Measurements from ENCODE around the gene CORO6. TPM values are rescaled to one million over a fixed set of nuclear protein-coding genes. Genes with fewer than 3 reads are reported as not detected.

The CORO6 gene
- total RNA-seq, 1 experiment from 2014 or later, result 2.3 TPM

DNA sequence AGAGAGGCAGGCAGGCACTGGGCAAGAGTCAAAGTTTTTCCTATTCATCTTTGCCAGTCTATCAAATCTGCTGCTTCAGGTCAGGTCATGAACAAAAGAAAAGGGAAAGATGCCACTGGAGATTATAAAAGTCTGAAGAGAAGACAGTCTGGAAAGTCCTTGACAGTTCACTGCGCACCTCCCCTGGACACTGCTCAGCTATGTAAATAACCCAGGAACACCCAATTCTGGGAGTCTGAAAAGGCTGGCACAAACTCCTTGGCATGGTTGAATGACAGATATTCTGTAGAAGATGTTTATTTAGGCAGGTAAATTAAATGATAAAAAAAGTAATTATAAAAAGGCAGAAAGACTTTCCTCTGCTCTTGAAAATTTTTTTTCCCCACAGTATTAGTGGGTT, 5.2 kb upstream of the CORO6 start:
- Mint-ChIP-seq H3K4me3 (no peak overlapping the region), H3K27me3 (ENCODE audit: low read depth) (peaks cover 15% of the 10 kb centered on the region), H3K36me3 (ENCODE audit: insufficient read depth in 1 of 3, low read depth in 3 of 3) (peaks cover 2 to 8% (median 6%) of the 10 kb centered on the region in 3 experiments; a peak in 4 of 7 replicates), H3K27ac (no peak overlapping the region), H3K9me3 (no peaks in the 10 kb centered on the region), H3K4me1 (peaks cover 18 to 23% of the 10 kb centered on the region in 2 experiments)
- no peaks in the 10 kb centered on the region for H4K20me1 ChIP-seq (ENCODE audit: control insufficient read depth, insufficient read depth, insufficient read length)
- no peaks in the 10 kb centered on the region for H3K9me3 ChIP-seq (ENCODE audit: control insufficient read depth, low read depth, low read length)
- no peak overlapping the region for H4K8ac ChIP-seq (replicated peaks; ENCODE audit: insufficient read length, low read depth, low read length)
- TF ChIP-seq CTCF (conservative IDR thresholded peaks at IDR 0.05), result no peak
- H3K27me3 ChIP-seq (ENCODE audit: insufficient read depth, low read length), result no peaks in the 10 kb centered on the region
- H3K56ac ChIP-seq (ENCODE audit: insufficient read length, low read depth, low read length), result no peak overlapping the region
- no peak overlapping the region for H2AK5ac ChIP-seq (ENCODE audit: insufficient read length, low read length)
- H3K9ac ChIP-seq (ENCODE audit: extremely low read depth, insufficient read length, low read length), result no peak overlapping the region
- no peak overlapping the region for H2AFZ ChIP-seq (ENCODE audit: low read length)
- H2BK5ac ChIP-seq (ENCODE audit: insufficient read length, low read length), result no peak overlapping the region
- H3K4me1 ChIP-seq (ENCODE audit: insufficient read depth, low read length), result peaks cover 2% of the 10 kb centered on the region; the same call in 1 of the 2 replicates
- no peak overlapping the region for H2BK15ac ChIP-seq (ENCODE audit: low read depth, low read length)
- no peak overlapping the region for H3K4me2 ChIP-seq (ENCODE audit: insufficient read depth, insufficient read length, low read length)
- no peak overlapping the region for H4K91ac ChIP-seq (ENCODE audit: insufficient read length, low read depth, low read length)
- no peaks in the 10 kb centered on the region for H3K79me1 ChIP-seq (ENCODE audit: insufficient read depth, low read depth, low read length, poor library complexity, severe bottlenecking)
- no peak overlapping the region for H3K14ac ChIP-seq (ENCODE audit: insufficient read depth, low read length)
- no peak overlapping the region for H3T11ph ChIP-seq (ENCODE audit: low read length)
- no peak for DNase-seq
- H3K23me2 ChIP-seq (ENCODE audit: insufficient read length, low read depth, low read length, poor library complexity, severe bottlenecking), result peaks cover 5% of the 10 kb centered on the region
- no peak overlapping the region for H2BK120ac ChIP-seq (ENCODE audit: low read depth, low read length, poor library complexity, severe bottlenecking)
- no CpG with 5 or more reads among the region's 1 CpG for WGBS (ENCODE audit: extremely low coverage, insufficient read length, low lambda C conversion rate)
- H3K23ac ChIP-seq (ENCODE audit: insufficient read length, low read depth, low read length), result no peak overlapping the region
- no peak overlapping the region for H2BK20ac ChIP-seq (ENCODE audit: low read depth, low read length, poor library complexity, severe bottlenecking)
- H3K4ac ChIP-seq (ENCODE audit: low read depth, low read length), result no peak overlapping the region
- H3K27ac ChIP-seq (ENCODE audit: insufficient read length, low read depth, low read length), result no peak overlapping the region
- no peak overlapping the region for H3K18ac ChIP-seq (ENCODE audit: insufficient read length, low read depth, low read length)
- no peak overlapping the region for H4K5ac ChIP-seq (ENCODE audit: insufficient read length, low read depth, low read length)
- no peak overlapping the region for H2BK12ac ChIP-seq (ENCODE audit: insufficient read length, low read depth, low read length)
- no peaks in the 10 kb centered on the region for H3K79me2 ChIP-seq (ENCODE audit: insufficient read depth, low read length)
